OCI-LY7 (cell line): ENCODE measurements around the gene SYT14.

ENCODE experiments used
- CTCF ChIP-seq: fragments of 200-600 bp; sonication (generic); conservative IDR thresholded peaks from 2 replicates; pipeline ENCODE4 v1.5.1; 2014; ENCODE audit warnings: mild to moderate bottlenecking, antibody characterized with exemption, low read length, moderate library complexity, mixed read lengths
- EZH2phosphoT487 ChIP-seq: fragments of 200-600 bp; sonication (generic); IDR thresholded peaks from 2 replicates; pipeline ENCODE4 v1.6.1; 2018; ENCODE audit warnings: low read depth, borderline replicate concordance, mild to moderate bottlenecking, mixed run types, antibody characterized with exemption, low read length, moderate library complexity, mixed read lengths

GRCh38 chr1:210025870-210026269, 87.9 kb downstream of the SYT14 start:
- TF ChIP-seq CTCF (peak; percentile 39; the same call in 1 of the 2 replicates), EZH2phosphoT487 (no peak)
